ENCODE results near the gene SEC24A.
"Not testable (repeated sequence)": the region's sequence is repeated elsewhere in the genome, so short reads cannot be mapped to it uniquely, and the experiment has no call there.

Gene SEC24A

GRCh38 chr5:134714541-134714940, 66.0 kb downstream of the SEC24A start:
- Histone ChIP-seq H3K27me3 (replicated peaks; ENCODE audit: control insufficient read depth, insufficient read depth, low read length) (no peaks in the 10 kb centered on the region), H3K36me3 (ENCODE audit: control insufficient read depth, insufficient read depth, low read length, severe bottlenecking) (peaks cover 85% of the 10 kb centered on the region), H3K4me1 (ENCODE audit: control insufficient read depth, insufficient read depth, low read length) (no peaks in the 10 kb centered on the region), H3K9ac (ENCODE audit: low read length) (no peak overlapping the region), H3K4me3 (ENCODE audit: low read length) (no peak overlapping the region), H3K9me3 (ENCODE audit: control insufficient read depth, low read length) (no peaks in the 10 kb centered on the region)
- DNase-seq (ENCODE audit: low read depth) = no peak

GRCh38 chr5:134715466-134715865, 66.9 kb downstream of the SEC24A start:
- H3K9me3 ChIP-seq (ENCODE audit: control insufficient read depth, low read length); H3K27me3 ChIP-seq (replicated peaks; ENCODE audit: control insufficient read depth, insufficient read depth, low read length); DNase-seq (ENCODE audit: low read depth); H3K4me3 ChIP-seq (ENCODE audit: low read length); H3K9ac ChIP-seq (ENCODE audit: low read length); H3K4me1 ChIP-seq (ENCODE audit: control insufficient read depth, insufficient read depth, low read length): not testable (repeated sequence)
- H3K36me3 ChIP-seq (ENCODE audit: control insufficient read depth, insufficient read depth, low read length, severe bottlenecking) = peaks cover 85% of the 10 kb centered on the region

GRCh38 chr5:134724872-134725271, 76.3 kb downstream of the SEC24A start:
- Histone ChIP-seq H3K27me3 (replicated peaks; ENCODE audit: control insufficient read depth, insufficient read depth, low read length) (no peaks in the 10 kb centered on the region), H3K4me3 (ENCODE audit: low read length) (no peak overlapping the region), H3K36me3 (ENCODE audit: control insufficient read depth, insufficient read depth, low read length, severe bottlenecking) (peaks cover 65% of the 10 kb centered on the region), H3K9me3 (ENCODE audit: control insufficient read depth, low read length) (no peaks in the 10 kb centered on the region), H3K4me1 (ENCODE audit: control insufficient read depth, insufficient read depth, low read length) (no peaks in the 10 kb centered on the region), H3K9ac (ENCODE audit: low read length) (no peak overlapping the region)
- no peak for DNase-seq (ENCODE audit: low read depth)

- no peak overlapping the region for H3K4me3 ChIP-seq (ENCODE audit: low read length)
Observed at GRCh38 chr5:134732819-134733218, 84.2 kb downstream of the SEC24A start.

GRCh38 chr5:134735243-134735642, 86.7 kb downstream of the SEC24A start:
- DNase-seq (ENCODE audit: low read depth) = no peak
- Histone ChIP-seq H3K27me3 (replicated peaks; ENCODE audit: control insufficient read depth, insufficient read depth, low read length) (no peaks in the 10 kb centered on the region), H3K4me3 (ENCODE audit: low read length) (no peak overlapping the region), H3K9ac (ENCODE audit: low read length) (no peak overlapping the region), H3K4me1 (ENCODE audit: control insufficient read depth, insufficient read depth, low read length) (peaks cover 11% of the 10 kb centered on the region), H3K36me3 (ENCODE audit: control insufficient read depth, insufficient read depth, low read length, severe bottlenecking) (no peaks in the 10 kb centered on the region), H3K9me3 (ENCODE audit: control insufficient read depth, low read length) (no peaks in the 10 kb centered on the region)

More at GRCh38 chr5:134732819-134733218, 84.2 kb downstream of the SEC24A start:
- no peaks in the 10 kb centered on the region for H3K27me3 ChIP-seq (replicated peaks; ENCODE audit: control insufficient read depth, insufficient read depth, low read length)
- H3K4me1 ChIP-seq (ENCODE audit: control insufficient read depth, insufficient read depth, low read length) = no peaks in the 10 kb centered on the region
- no peak overlapping the region for H3K9ac ChIP-seq (ENCODE audit: low read length)
- H3K9me3 ChIP-seq (ENCODE audit: control insufficient read depth, low read length) = no peaks in the 10 kb centered on the region
- no peaks in the 10 kb centered on the region for H3K36me3 ChIP-seq (ENCODE audit: control insufficient read depth, insufficient read depth, low read length, severe bottlenecking)
- DNase-seq (ENCODE audit: low read depth) = no peak

GRCh38 chr5:134736173-134736812, 87.7 kb downstream of the SEC24A start:
- DNase-seq (ENCODE audit: low read depth) = no peak
- Histone ChIP-seq H3K9ac (ENCODE audit: low read length) (no peak overlapping the region), H3K9me3 (ENCODE audit: control insufficient read depth, low read length) (no peaks in the 10 kb centered on the region), H3K36me3 (ENCODE audit: control insufficient read depth, insufficient read depth, low read length, severe bottlenecking) (peaks cover under 1% of the 10 kb centered on the region), H3K4me1 (ENCODE audit: control insufficient read depth, insufficient read depth, low read length) (peaks cover 11% of the 10 kb centered on the region), H3K4me3 (ENCODE audit: low read length) (no peak overlapping the region), H3K27me3 (replicated peaks; ENCODE audit: control insufficient read depth, insufficient read depth, low read length) (no peaks in the 10 kb centered on the region)

- Histone ChIP-seq H3K4me3 (ENCODE audit: low read length) (peak within 1 kb of the TSS; percentile 89), H3K36me3 (ENCODE audit: control insufficient read depth, insufficient read depth, low read length, severe bottlenecking) (peaks cover 10% of the 10 kb centered on the region), H3K9me3 (ENCODE audit: control insufficient read depth, low read length) (no peaks in the 10 kb centered on the region), H3K27me3 (replicated peaks; ENCODE audit: control insufficient read depth, insufficient read depth, low read length) (no peaks in the 10 kb centered on the region), H3K9ac (ENCODE audit: low read length) (peak within 1 kb of the TSS; percentile 95), H3K4me1 (ENCODE audit: control insufficient read depth, insufficient read depth, low read length) (peaks cover 11% of the 10 kb centered on the region)
- peak; percentile 99 for DNase-seq (ENCODE audit: low read depth)
Observed at GRCh38 chr5:134738133-134738962, 89.8 kb downstream of the SEC24A start, which contains the start of gene CAMLG. Gene CAMLG, plus strand, starts transcription at chr5:134738548. Its CDS starts 73 bp downstream, at chr5:134738621.

GRCh38 chr5:134738963-134739661, 90.5 kb downstream of the SEC24A start:
- Histone ChIP-seq H3K9me3 (ENCODE audit: control insufficient read depth, low read length) (no peaks in the 10 kb centered on the region), H3K9ac (ENCODE audit: low read length) (peak overlapping the region; percentile 95), H3K4me3 (ENCODE audit: low read length) (peak overlapping the region; percentile 89), H3K4me1 (ENCODE audit: control insufficient read depth, insufficient read depth, low read length) (peaks cover 11% of the 10 kb centered on the region), H3K36me3 (ENCODE audit: control insufficient read depth, insufficient read depth, low read length, severe bottlenecking) (peaks cover 12% of the 10 kb centered on the region), H3K27me3 (replicated peaks; ENCODE audit: control insufficient read depth, insufficient read depth, low read length) (no peaks in the 10 kb centered on the region)
- DNase-seq (ENCODE audit: low read depth) = peak; percentile 67

- peaks cover 12% of the 10 kb centered on the region for H3K36me3 ChIP-seq (ENCODE audit: control insufficient read depth, insufficient read depth, low read length, severe bottlenecking)
- no peak for DNase-seq (ENCODE audit: low read depth)
- no peaks in the 10 kb centered on the region for H3K9me3 ChIP-seq (ENCODE audit: control insufficient read depth, low read length)
- H3K4me3 ChIP-seq (ENCODE audit: low read length) = no peak overlapping the region
- peaks cover 11% of the 10 kb centered on the region for H3K4me1 ChIP-seq (ENCODE audit: control insufficient read depth, insufficient read depth, low read length)
- no peaks in the 10 kb centered on the region for H3K27me3 ChIP-seq (replicated peaks; ENCODE audit: control insufficient read depth, insufficient read depth, low read length)
- no peak overlapping the region for H3K9ac ChIP-seq (ENCODE audit: low read length)
Observed at GRCh38 chr5:134741052-134741451, 92.5 kb downstream of the SEC24A start.

GRCh38 chr5:134742134-134742533, 93.5 kb downstream of the SEC24A start:
- no peaks in the 10 kb centered on the region for H3K27me3 ChIP-seq (replicated peaks; ENCODE audit: control insufficient read depth, insufficient read depth, low read length)
- no peak overlapping the region for H3K4me3 ChIP-seq (ENCODE audit: low read length)
- peaks cover 12% of the 10 kb centered on the region for H3K36me3 ChIP-seq (ENCODE audit: control insufficient read depth, insufficient read depth, low read length, severe bottlenecking)
- H3K9ac ChIP-seq (ENCODE audit: low read length) = no peak overlapping the region
- no peaks in the 10 kb centered on the region for H3K9me3 ChIP-seq (ENCODE audit: control insufficient read depth, low read length)
- peaks cover 11% of the 10 kb centered on the region for H3K4me1 ChIP-seq (ENCODE audit: control insufficient read depth, insufficient read depth, low read length)
- no peak for DNase-seq (ENCODE audit: low read depth)

GRCh38 chr5:134749415-134749814, 100.8 kb downstream of the SEC24A start:
- Histone ChIP-seq H3K36me3 (ENCODE audit: control insufficient read depth, insufficient read depth, low read length, severe bottlenecking) (peaks cover 23% of the 10 kb centered on the region), H3K4me1 (ENCODE audit: control insufficient read depth, insufficient read depth, low read length) (no peaks in the 10 kb centered on the region), H3K9me3 (ENCODE audit: control insufficient read depth, low read length) (no peaks in the 10 kb centered on the region), H3K27me3 (replicated peaks; ENCODE audit: control insufficient read depth, insufficient read depth, low read length) (no peaks in the 10 kb centered on the region), H3K4me3 (ENCODE audit: low read length) (no peak overlapping the region), H3K9ac (ENCODE audit: low read length) (no peak overlapping the region)
- DNase-seq (ENCODE audit: low read depth) = no peak

Measured in adipocyte (in vitro differentiated cells).